SK-N-MC (cell line): ENCODE results near the gene ZCCHC7.

Experiments
- EZH2 ChIP-seq: fragments of 200-600 bp; sonication (generic); IDR thresholded peaks from one replicate; pipeline ENCODE4 v1.6.1; 2017; ENCODE audit warnings: antibody characterized with exemption
- POLR2AphosphoS5 ChIP-seq: IDR thresholded peaks from 2 replicates; pipeline ENCODE4 v1.6.1; 2012; ENCODE audit warnings: mild to moderate bottlenecking, low read depth, low read length, borderline replicate concordance

DNA sequence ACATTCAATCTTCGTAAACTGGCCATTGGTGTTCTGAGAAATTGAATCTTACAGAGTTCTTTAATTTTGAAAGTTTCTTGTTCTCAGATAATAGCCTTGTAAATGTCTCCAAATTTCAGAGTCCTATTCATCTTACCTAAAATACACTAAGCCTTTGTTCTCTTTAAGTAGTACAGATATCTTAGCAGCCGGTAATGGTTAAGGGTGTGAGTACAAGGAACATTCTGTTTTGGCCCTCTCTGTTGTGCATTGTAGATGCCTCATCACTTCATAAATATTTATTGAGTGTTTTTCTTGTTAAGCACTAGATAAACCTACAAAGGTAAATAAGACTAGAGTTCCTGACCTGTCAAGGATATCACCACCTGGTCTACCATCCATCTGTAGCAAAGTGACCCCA lies 35.2 kb downstream of the ZCCHC7 start:
- TF ChIP-seq EZH2 (no peak), POLR2AphosphoS5 (no peak)
